ENCODE data around the gene BCL2L11.

Gene BCL2L11

DNA sequence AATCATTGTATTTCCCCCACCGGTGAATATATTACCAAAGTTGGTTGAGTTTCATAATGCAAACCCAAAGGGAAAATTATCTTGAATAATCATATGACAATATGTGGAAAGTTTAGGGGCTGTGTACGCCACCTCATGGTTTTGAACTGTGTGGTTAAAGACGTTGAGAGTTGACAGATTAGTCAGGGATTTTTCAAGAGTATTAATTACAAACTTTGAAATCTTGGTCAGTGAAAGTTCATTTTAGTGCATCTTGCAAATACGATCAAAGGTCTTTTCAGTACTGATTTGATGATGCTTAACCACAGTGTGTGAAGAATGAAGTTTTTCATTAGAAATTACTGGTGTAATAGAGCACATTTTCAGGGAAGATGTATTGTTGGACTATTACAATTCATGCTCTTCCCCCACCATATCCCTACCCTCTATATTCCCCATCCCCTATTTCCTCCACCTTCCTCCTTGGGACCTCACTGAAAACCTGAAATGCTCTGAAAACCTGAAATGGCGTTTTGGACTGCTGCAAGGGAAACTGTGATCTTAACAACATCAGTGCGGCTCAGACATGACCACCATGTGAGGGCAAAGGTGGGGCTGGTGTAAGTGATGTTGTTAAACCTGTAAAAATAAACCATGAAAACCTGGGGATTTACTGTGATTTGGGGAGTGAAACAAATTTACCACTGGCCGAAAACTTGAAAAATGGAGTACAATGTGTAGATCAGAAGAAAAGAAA is 4.5 kb upstream of the BCL2L11 start:
- TF ChIP-seq, protein P1, sequence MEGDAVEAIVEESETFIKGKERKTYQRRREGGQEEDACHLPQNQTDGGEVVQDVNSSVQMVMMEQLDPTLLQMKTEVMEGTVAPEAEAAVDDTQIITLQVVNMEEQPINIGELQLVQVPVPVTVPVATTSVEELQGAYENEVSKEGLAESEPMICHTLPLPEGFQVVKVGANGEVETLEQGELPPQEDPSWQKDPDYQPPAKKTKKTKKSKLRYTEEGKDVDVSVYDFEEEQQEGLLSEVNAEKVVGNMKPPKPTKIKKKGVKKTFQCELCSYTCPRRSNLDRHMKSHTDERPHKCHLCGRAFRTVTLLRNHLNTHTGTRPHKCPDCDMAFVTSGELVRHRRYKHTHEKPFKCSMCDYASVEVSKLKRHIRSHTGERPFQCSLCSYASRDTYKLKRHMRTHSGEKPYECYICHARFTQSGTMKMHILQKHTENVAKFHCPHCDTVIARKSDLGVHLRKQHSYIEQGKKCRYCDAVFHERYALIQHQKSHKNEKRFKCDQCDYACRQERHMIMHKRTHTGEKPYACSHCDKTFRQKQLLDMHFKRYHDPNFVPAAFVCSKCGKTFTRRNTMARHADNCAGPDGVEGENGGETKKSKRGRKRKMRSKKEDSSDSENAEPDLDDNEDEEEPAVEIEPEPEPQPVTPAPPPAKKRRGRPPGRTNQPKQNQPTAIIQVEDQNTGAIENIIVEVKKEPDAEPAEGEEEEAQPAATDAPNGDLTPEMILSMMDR (IDR thresholded peaks at IDR 0.05; ENCODE audit: low read depth, low read length, missing control alignments): no peak
- DNase-seq: no peak
- Histone ChIP-seq H3K36me3 (replicated peaks) (no peaks in the 10 kb centered on the region), H3K27me3 (replicated peaks) (peaks cover 17% of the 10 kb centered on the region), H3K4me3 (ENCODE audit: low read depth, low read length) (no peak overlapping the region), H3K27ac (no peak overlapping the region)
- in situ Hi-C loops (cut with HindIII; ENCODE audit: low pct_ligation_motif_present, low sequenced_read_pairs): no loop called here

DNA sequence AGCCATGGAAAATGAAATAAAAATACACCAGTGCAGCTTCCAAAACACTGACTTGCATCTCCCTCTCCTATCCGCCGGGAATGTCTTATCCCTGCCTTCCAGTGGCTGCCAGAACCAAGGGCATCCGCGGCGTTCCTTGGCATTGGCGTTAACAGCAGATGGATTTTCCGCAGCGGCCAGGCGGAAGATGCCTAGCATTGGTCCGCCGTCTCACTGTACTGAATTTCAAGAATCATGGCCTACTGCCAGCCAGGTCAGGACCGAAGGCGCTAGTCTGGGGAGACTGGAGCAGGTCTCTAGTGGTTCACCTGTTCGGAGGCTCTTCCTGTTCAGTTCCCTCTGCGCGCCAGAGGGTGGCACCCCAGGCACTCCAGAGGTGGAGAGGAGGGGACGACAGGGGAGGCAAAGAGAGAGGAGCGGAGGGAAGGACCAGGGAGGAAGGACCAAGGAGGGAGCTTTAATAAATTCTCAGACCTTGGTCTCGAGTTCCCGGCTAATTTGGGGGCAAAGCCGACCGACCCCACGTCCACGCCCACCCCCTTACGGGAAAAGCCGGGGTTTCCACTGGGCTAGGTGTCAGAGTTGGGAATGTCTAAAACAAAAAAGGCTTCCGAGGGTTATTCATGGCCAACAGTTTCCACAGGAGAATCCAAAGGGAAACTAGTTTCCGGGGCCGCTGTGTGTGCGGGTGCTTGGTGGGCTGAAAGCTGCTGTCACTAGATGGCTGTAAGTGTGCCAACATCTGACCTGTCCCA is 3.7 kb upstream of the BCL2L11 start:
- H3K36me3 ChIP-seq (replicated peaks): no peaks in the 10 kb centered on the region
- TF ChIP-seq, protein P1 (IDR thresholded peaks at IDR 0.05; ENCODE audit: low read depth, low read length, missing control alignments): peak; percentile 96
- in situ Hi-C loops (cut with HindIII; ENCODE audit: low pct_ligation_motif_present, low sequenced_read_pairs): no loop called here
- DNase-seq: peak; percentile 43
- no peak overlapping the region for H3K27ac ChIP-seq
- peak overlapping the region; percentile 52 for H3K4me3 ChIP-seq (ENCODE audit: low read depth, low read length)
- H3K27me3 ChIP-seq (replicated peaks): peaks cover 17% of the 10 kb centered on the region

DNA sequence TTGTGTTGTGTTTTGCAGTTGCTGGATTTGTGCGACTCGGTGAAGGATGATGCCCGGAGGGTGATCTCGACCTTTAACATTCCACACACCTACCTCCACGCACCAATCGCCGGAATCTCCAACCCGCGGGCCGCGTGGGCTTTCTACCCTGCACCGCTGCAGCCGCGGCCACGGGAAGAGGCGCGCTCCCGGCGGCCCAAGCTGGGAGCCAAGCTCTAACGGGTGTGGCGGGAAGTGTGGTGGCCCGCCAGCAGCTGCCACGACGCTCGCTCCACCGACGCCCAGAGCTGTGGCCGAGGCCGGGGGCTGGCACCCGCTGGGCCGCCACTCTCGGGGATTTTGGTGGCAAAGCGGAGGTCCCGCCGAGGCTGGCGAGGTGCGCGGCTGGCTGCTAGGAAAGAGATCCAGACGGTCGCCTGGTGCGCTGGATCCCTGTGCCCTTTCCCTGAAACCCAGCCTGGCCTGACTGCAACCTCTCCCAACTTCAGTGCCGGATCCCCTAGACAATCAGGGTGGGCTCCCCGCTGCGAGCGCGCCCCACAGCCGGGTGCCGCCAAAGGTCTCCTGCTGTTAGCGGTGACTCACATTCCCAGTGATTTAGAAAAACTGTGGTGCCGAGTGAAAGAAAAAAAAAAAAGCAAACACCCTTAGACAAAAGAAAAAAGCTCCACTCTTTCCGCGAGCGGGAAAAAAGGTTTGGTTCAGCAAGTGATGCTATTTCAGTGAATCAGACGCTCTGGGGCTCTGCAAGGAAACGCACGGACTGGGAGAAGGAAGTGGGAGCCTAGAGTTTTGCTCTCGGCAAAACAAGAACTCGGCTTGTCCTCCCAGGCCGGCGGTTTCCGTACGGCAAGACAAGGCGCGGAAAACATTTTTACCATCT is 2.9 kb upstream of the BCL2L11 start:
- H3K27me3 ChIP-seq (replicated peaks): peaks cover 13% of the 10 kb centered on the region

DNA sequence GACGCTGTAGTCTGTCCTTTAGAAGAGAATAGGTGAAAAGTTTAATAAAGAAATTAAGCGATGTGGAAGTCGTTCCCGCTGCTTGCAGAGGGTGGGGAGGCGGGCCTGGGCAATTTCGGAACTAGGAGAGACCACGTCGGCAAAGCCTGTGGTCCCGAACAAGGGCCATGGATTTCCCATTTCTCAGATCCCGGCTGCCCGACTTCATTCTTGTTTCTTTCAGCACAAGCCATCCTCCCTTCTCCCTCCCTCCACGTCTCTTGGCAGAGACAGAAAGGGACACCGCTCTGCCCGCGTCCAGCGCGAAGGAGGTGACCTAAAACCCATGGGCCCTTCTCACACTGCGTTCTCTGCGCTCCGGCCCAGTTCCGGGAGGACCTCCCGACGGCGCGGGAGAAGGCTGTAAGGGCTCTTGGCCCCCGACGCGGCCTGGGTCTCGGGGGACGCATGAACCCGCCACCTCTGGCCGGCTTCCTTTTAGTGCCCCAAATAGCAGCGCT is 2.2 kb upstream of the BCL2L11 start:
- DNase-seq: no peak
- H3K27ac ChIP-seq: peak overlapping the region; percentile 2
- peaks cover 6% of the 10 kb centered on the region for H3K27me3 ChIP-seq (replicated peaks)

More for the DNA sequence above, 2.9 kb upstream of the BCL2L11 start:
- DNase-seq: peak; percentile 68
- peak overlapping the region; percentile 52 for H3K4me3 ChIP-seq (ENCODE audit: low read depth, low read length)
- H3K27ac ChIP-seq: peak overlapping the region; percentile 2
- TF ChIP-seq, protein P1 (IDR thresholded peaks at IDR 0.05; ENCODE audit: low read depth, low read length, missing control alignments): no peak
- H3K36me3 ChIP-seq (replicated peaks): no peaks in the 10 kb centered on the region
- in situ Hi-C loops (cut with HindIII; ENCODE audit: low pct_ligation_motif_present, low sequenced_read_pairs): no loop called here

More for the DNA sequence above, 2.2 kb upstream of the BCL2L11 start:
- in situ Hi-C loops (cut with HindIII; ENCODE audit: low pct_ligation_motif_present, low sequenced_read_pairs): no loop called here
- TF ChIP-seq, protein P1 (IDR thresholded peaks at IDR 0.05; ENCODE audit: low read depth, low read length, missing control alignments): no peak
- Histone ChIP-seq H3K36me3 (replicated peaks) (no peaks in the 10 kb centered on the region), H3K4me3 (ENCODE audit: low read depth, low read length) (peak overlapping the region; percentile 52)

Data from brain microvascular endothelial cell (primary cell).